GM12891 (cell line): Measurements from ENCODE around the gene FUBP3. TPM values are rescaled to one million over a fixed set of nuclear protein-coding genes. Genes with fewer than 3 reads are reported as not detected.

Experiments
- DNase-seq: peaks from one replicate; pipeline ENCODE4 v3.0.0; 2011; ENCODE audit warnings: low spot score; ENCODE audit not compliant: insufficient read length
- FAIRE-seq: peaks from 2 replicates; lab custom pipeline; 2011; peaks lifted over from hg19 to GRCh38; lab: Jason Lieb, UNC
- PAX5 ChIP-seq: IDR thresholded peaks from 2 replicates; pipeline ENCODE4 v1.6.1; 2011; ENCODE audit warnings: low read length, moderate library complexity, mild to moderate bottlenecking; ENCODE audit not compliant: insufficient read depth, severe bottlenecking
- POLR2A ChIP-seq: IDR thresholded peaks from 2 replicates; pipeline ENCODE4 v1.6.1; 2011; ENCODE audit warnings: low read depth, low read length, control low read depth
- POLR2AphosphoS5 ChIP-seq: IDR thresholded peaks from 2 replicates; pipeline ENCODE4 v1.6.1; 2011; ENCODE audit warnings: low read depth, low read length, control low read depth
- POU2F2 ChIP-seq: IDR thresholded peaks from 2 replicates; pipeline ENCODE4 v1.6.1; 2011; ENCODE audit warnings: low read depth, mild to moderate bottlenecking, control low read depth, low read length, moderate library complexity
- SPI1 ChIP-seq: IDR thresholded peaks from 2 replicates; pipeline ENCODE4 v1.6.1; 2011; ENCODE audit warnings: low read depth, low read length, control low read depth
- TAF1 ChIP-seq: IDR thresholded peaks from 2 replicates; pipeline ENCODE4 v1.6.1; 2011; ENCODE audit warnings: low read depth, low read length, control low read depth
- polyA plus RNA-seq: library from polyadenylated mRNA; unstranded; fragments of >200 nt; gene quantifications from one replicate; pipeline ENCODE4 v1.2.1, GENCODE V29; 2012; ENCODE audit warnings: low read depth, missing spikeins, inconsistent platforms; ENCODE audit not compliant: missing spikeins

Gene FUBP3
- polyA plus RNA-seq, result 17.1 TPM

DNA sequence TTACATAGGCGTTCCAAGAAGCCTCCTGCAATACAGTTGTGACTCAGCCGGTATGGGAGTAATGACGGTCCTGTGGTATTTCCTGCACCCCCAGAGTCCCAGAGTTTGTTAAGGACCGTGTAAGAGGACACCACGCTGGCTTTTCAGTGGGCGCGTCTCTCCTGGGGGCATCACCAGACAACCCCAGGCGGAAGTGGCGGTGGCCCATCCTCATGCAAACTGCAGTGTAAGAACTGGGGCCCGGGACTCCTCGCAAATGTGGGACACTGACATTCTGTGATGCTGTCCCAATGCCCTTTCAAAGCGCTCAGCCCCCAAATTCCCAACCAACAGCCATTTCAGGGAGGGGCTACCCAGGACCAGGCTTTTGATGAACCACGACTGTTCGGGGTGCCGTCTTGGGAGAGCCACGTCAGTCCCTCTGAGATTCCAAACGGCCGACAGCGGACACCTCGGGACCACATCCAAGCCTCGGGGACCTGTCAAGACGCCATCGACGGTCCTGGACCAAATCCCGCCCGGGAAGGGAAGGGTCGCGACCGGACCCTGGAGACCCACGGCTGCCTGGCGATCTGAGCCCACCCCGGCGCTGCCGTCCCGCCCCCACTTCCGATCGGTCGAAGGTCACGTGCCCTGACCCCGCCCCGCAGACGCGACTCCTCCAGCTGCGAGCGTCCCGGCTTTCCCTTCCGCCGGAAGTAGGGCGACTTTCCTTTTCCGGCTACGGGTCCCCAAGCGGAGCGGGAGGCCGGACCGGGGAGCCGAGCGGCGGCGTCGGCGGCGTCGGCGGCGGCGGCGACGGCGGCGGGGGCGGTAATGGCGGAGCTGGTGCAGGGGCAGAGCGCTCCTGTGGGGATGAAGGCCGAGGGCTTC lies at the start of gene FUBP3:
TSS of gene FUBP3 (plus strand) at position 713 of the 873 bp plus-strand sequence. CDS start at position 817, 104 bp downstream.
- FAIRE-seq (peak; percentile 93), DNase-seq (peak; percentile 99)
- TF ChIP-seq PAX5, result no peak
- peak; percentile 86 for TF ChIP-seq POLR2A
- no peak; the same call in 1 of the 2 replicates for TF ChIP-seq TAF1
- TF ChIP-seq SPI1, result peak; percentile 22; the same call in 1 of the 2 replicates
- peak; percentile 12; the same call in 1 of the 2 replicates for TF ChIP-seq POU2F2
- TF ChIP-seq POLR2AphosphoS5, result peak; percentile 88

- FAIRE-seq (no peak), DNase-seq (no peak)
- TF ChIP-seq TAF1 (no peak), POLR2AphosphoS5 (no peak), PAX5 (no peak), POLR2A (no peak), POU2F2 (no peak), SPI1 (no peak)
These were observed 48.4 kb upstream of the FUBP3 start for GRCh38 chr9:130530938-130531337.

GRCh38 chr9:130531670-130532069 lies 47.7 kb upstream of the FUBP3 start:
- TF ChIP-seq TAF1 (no peak), POU2F2 (no peak), POLR2AphosphoS5 (no peak), POLR2A (no peak), SPI1 (no peak), PAX5 (no peak)
- FAIRE-seq (no peak), DNase-seq (no peak)

GRCh38 chr9:130532426-130533080 lies 46.8 kb upstream of the FUBP3 start:
- TF ChIP-seq POU2F2 (no peak), PAX5 (no peak), POLR2A (no peak), POLR2AphosphoS5 (no peak), TAF1 (no peak), SPI1 (no peak)
- FAIRE-seq, result no peak

DNA sequence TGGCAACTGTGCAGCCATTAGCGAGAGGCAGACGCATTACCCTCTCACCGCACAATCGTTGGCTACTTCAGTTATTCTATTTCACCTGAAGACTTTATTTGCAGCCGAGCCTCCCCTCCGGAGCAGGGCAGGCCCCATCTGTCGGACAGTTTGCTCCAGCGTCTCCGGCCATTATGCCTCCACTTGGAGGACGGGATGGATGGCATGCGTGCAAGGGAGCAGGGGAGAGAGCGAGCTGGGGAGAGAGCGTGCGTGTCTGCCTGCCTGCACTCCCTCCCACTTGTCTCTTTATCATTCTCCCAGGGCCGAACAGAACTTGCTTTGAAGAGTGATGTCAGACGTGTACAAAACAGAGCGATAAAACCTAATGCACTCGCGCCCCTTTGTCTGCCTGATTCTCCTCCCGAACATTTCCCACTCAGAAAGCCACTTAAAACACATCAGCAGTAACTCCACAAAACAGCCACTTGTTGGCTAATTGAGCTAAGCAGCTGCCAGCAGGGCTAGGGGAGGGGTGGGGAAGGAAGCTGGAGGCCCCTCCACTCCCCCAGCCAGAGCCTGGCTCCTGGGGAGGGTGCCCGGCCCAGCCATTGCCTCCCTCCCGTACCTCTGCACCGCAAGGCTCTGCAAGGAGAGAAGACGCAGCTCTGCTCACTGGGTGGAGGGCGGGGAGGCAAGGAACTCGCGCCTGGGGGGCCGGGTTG lies 43.4 kb upstream of the FUBP3 start:
- FAIRE-seq, result no peak
- TF ChIP-seq POU2F2 (no peak), PAX5 (no peak), POLR2AphosphoS5 (no peak), POLR2A (no peak), SPI1 (no peak), TAF1 (no peak)
- no peak for DNase-seq

More at GRCh38 chr9:130532426-130533080, 46.8 kb upstream of the FUBP3 start:
- DNase-seq, result no peak

DNA sequence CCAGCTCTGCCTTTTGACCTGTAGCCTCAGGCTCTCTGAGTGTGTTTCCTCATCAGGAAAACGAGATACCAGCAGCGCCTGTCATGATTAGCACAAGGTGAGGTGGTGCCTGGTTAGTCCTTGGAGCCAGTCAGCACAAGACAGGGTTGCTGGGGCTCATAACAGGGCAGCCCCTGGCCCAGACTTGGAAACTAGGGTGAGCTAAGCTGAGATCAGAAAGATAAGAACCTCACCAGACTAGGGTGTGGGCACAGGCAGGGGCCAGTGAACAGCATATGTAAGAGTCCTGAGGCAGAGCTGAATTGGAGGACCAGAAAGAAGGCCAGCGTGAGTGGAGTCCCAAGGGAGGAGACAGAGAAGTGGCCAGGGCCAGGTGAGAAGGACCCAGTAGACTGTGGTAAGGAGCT lies 42.7 kb upstream of the FUBP3 start:
- TF ChIP-seq POLR2AphosphoS5 (no peak), SPI1 (no peak), POLR2A (no peak), TAF1 (no peak), PAX5 (no peak), POU2F2 (no peak)
- DNase-seq (no peak), FAIRE-seq (no peak)

DNA sequence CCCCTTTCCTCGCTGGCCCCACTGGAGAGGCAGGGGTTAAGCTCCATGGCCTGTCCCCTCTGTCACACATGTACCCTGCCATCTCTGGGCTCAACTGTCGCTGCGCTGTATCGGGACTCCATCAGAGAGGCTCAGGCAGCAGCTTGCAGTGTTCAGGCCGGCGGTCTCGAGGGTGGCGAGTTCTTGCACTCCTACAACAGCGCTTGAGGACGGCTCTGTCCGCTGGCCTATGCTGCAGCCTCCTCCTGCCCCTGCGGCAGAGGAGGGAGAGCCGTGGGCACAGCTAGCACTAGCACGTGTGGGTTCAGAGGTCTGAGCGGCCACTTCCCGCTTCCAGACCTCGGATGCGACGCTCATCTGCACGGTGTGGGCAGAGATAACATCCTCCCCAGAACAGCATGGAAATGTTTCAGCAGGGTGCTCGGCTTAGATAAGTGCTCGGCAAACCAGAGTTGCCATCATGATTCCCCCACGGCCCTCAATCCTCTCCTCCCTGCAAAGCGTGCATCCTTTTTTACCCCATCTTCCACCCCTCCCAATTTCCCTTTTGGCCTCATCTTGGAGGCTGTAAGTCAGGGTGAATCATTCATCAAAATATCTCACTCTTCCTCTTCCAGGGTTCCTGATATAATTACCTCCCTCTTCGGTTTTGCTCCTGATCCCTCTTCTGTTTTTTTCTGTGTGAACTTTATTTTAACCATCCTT lies 41.9 kb upstream of the FUBP3 start:
- no peak for FAIRE-seq
- no peak for DNase-seq
- TF ChIP-seq SPI1 (no peak), POU2F2 (no peak), PAX5 (no peak), POLR2A (no peak), TAF1 (no peak), POLR2AphosphoS5 (no peak)

- TF ChIP-seq PAX5 (no peak), TAF1 (no peak), SPI1 (no peak), POU2F2 (no peak), POLR2AphosphoS5 (no peak), POLR2A (no peak)
- no peak for FAIRE-seq
- no peak for DNase-seq
These were observed 39.8 kb upstream of the FUBP3 start for GRCh38 chr9:130539420-130540223.
